Measurements from ENCODE around the gene OR10A6. TPM values are rescaled to one million over a fixed set of nuclear protein-coding genes. Genes with fewer than 3 reads are reported as not detected.

OR10A6 gene
- total RNA-seq, 1 donor from 2014 or later: not detected

DNA sequence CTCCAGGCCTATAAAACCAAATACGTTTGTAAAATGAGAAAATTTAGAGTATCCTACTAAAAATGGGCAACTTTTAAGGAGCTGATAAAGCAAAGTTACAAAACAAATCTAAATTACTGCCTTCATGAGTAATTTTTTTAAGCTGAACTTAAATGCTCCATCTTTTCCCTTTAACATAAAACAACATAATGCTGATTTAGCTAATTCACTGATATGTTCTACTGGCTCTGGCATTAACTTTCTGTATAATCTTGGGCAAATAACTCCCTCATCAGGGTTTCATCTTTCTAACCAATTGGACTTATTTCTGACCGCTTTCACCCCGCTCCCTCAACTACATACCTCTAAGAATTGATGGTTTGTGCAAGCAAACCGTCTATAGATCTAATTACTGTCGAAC lies 10.1 kb upstream of the OR10A6 start:
- Histone ChIP-seq H3K27me3 (ENCODE audit: control insufficient read depth, insufficient read depth, low read length) (no peaks in the 10 kb centered on the region), H3K4me3 (ENCODE audit: low read depth, low read length) (no peak overlapping the region), H3K36me3 (ENCODE audit: control insufficient read depth, insufficient read depth, low read length) (no peaks in the 10 kb centered on the region)
- no peak for DNase-seq (ENCODE audit: low read depth)
- TF ChIP-seq, protein P1, sequence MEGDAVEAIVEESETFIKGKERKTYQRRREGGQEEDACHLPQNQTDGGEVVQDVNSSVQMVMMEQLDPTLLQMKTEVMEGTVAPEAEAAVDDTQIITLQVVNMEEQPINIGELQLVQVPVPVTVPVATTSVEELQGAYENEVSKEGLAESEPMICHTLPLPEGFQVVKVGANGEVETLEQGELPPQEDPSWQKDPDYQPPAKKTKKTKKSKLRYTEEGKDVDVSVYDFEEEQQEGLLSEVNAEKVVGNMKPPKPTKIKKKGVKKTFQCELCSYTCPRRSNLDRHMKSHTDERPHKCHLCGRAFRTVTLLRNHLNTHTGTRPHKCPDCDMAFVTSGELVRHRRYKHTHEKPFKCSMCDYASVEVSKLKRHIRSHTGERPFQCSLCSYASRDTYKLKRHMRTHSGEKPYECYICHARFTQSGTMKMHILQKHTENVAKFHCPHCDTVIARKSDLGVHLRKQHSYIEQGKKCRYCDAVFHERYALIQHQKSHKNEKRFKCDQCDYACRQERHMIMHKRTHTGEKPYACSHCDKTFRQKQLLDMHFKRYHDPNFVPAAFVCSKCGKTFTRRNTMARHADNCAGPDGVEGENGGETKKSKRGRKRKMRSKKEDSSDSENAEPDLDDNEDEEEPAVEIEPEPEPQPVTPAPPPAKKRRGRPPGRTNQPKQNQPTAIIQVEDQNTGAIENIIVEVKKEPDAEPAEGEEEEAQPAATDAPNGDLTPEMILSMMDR (IDR thresholded peaks at IDR 0.05; ENCODE audit: insufficient read depth, low read length, poor library complexity, severe bottlenecking): no peak

DNA sequence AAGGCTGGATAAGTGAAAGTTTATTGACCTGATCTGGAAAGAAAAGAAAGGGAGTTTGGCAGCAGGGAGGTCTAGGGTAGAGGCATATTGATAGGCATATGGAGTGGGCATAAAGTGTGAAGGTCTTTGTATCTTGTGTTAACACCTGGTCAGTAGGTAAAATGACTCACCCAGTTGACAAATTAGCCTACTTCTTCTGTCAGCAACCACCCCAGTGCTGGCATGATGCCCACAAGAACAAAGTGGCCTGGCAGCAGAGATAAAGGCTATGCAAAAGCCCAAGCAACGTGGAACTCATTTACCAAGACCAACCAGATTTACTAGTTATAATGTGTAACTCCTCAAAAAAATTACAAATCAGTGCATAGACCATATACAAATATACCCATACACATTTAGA lies 5.5 kb upstream of the OR10A6 start:
- no peaks in the 10 kb centered on the region for H3K27me3 ChIP-seq (ENCODE audit: control insufficient read depth, insufficient read depth, low read length)
- no peaks in the 10 kb centered on the region for H3K36me3 ChIP-seq (ENCODE audit: control insufficient read depth, insufficient read depth, low read length)
- TF ChIP-seq, protein P1 (IDR thresholded peaks at IDR 0.05; ENCODE audit: insufficient read depth, low read length, poor library complexity, severe bottlenecking): no peak
- peak; percentile 2 for DNase-seq (ENCODE audit: low read depth)
- no peak overlapping the region for H3K4me3 ChIP-seq (ENCODE audit: low read depth, low read length)

DNA sequence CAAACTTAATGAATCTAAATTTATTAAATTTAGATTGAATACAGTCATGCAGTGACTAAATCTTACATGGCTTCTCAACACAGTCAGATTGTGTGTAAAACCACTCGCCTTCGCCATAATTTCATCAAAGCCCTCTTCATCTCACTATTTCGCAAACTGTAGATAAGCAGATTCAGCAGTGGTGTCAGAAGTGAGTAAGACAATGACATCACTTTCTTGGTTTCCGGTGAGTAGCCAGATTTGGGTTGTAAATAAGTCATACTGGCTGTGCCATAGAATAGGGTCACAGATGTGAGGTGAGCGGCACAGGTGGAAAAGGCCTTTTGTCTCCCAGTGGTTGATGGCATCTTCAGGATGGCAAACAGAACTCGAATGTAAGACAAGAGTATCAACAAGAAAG lies 3.4 kb downstream of the OR10A6 start:
- H3K36me3 ChIP-seq (ENCODE audit: control insufficient read depth, insufficient read depth, low read length): no peaks in the 10 kb centered on the region
- TF ChIP-seq, protein P1 (IDR thresholded peaks at IDR 0.05; ENCODE audit: insufficient read depth, low read length, poor library complexity, severe bottlenecking): no peak
- no peaks in the 10 kb centered on the region for H3K27me3 ChIP-seq (ENCODE audit: control insufficient read depth, insufficient read depth, low read length)
- no peak overlapping the region for H3K4me3 ChIP-seq (ENCODE audit: low read depth, low read length)
- no peak for DNase-seq (ENCODE audit: low read depth)

DNA sequence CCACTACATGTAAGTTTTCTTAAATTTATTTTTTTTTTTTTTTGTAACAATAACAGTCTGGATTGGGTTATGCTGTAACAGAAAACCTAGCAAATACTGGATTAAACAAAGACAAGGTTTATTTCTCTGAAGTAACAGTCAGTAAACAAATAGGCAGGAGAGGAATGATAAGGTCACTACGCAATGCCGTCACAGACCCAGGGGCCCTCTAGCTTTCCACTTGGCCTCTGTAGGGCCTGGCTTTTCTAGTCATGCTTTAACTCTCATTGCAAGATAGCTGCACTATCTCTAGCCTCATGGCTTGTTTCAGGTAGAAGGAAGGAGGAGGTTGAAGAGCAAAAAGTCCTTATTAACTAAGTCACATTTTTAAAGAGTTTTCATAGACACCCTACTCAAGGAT lies 6.5 kb downstream of the OR10A6 start:
- Histone ChIP-seq H3K4me3 (ENCODE audit: low read depth, low read length) (no peak overlapping the region), H3K36me3 (ENCODE audit: control insufficient read depth, insufficient read depth, low read length) (no peaks in the 10 kb centered on the region), H3K27me3 (ENCODE audit: control insufficient read depth, insufficient read depth, low read length) (no peaks in the 10 kb centered on the region)
- TF ChIP-seq, protein P1 (IDR thresholded peaks at IDR 0.05; ENCODE audit: insufficient read depth, low read length, poor library complexity, severe bottlenecking): no peak
- no peak for DNase-seq (ENCODE audit: low read depth)

DNA sequence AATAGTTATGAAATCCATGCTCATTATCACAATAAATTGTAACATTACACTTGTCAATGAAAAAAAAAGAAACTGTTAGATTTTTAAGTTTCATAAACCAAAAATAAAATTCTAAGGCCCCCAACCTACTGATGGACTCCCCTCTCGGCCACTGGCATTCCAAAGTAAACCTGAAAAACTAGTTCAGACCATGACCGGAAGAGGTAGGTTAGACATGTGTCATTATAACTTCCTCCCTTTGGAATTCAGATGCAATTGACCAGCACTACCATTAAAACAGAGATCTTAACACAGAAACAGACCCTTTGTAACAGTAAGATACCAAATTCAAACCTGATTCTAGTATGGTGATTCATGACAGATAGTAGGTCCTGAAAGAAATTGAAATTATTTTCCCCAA lies 12.9 kb downstream of the OR10A6 start:
- H3K36me3 ChIP-seq (ENCODE audit: control insufficient read depth, insufficient read depth, low read length): no peaks in the 10 kb centered on the region
- TF ChIP-seq, protein P1 (IDR thresholded peaks at IDR 0.05; ENCODE audit: insufficient read depth, low read length, poor library complexity, severe bottlenecking): no peak
- DNase-seq (ENCODE audit: low read depth): no peak

DNA sequence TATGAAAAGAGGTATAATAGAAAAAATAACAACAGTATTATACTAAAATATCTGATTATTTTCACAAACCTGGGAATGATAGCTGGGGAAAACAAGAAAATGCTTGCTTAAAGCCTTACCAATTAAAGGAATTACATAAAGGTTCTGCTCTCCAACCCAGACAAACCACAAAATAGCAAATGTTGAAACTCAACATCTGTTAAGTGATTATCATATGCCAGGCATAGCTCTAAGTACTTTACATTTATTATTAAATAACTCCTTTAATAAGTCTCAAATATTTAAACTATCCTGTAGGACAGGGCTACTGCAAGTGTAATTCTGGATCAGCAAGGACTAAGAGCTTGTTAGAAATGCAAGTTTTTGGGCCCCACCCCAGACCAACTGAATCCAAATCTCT lies 20.1 kb downstream of the OR10A6 start:
- Histone ChIP-seq H3K36me3 (ENCODE audit: control insufficient read depth, insufficient read depth, low read length) (no peaks in the 10 kb centered on the region), H3K27me3 (ENCODE audit: control insufficient read depth, insufficient read depth, low read length) (no peaks in the 10 kb centered on the region), H3K4me3 (ENCODE audit: low read depth, low read length) (no peak overlapping the region)
- TF ChIP-seq, protein P1 (IDR thresholded peaks at IDR 0.05; ENCODE audit: insufficient read depth, low read length, poor library complexity, severe bottlenecking): no peak
- DNase-seq (ENCODE audit: low read depth): no peak

More for the DNA sequence above, 12.9 kb downstream of the OR10A6 start:
- Histone ChIP-seq H3K4me3 (ENCODE audit: low read depth, low read length) (no peak overlapping the region), H3K27me3 (ENCODE audit: control insufficient read depth, insufficient read depth, low read length) (no peaks in the 10 kb centered on the region)

Measured in kidney epithelial cell (primary cell).